HG03175 (cell line): Measurements from ENCODE around the gene GGT5.

Experiments used
- ATAC-seq: cut with Tn5 transposase; IDR thresholded peaks from one replicate; pipeline ENCODE4 v1.9.1; 2021; ENCODE audit warnings: mild to moderate bottlenecking, moderate library complexity; ENCODE audit not compliant: unreplicated experiment

GGT5 gene

GRCh38 chr22:24171822-24172221 is 73.1 kb downstream of the GGT5 start:
- no peak for ATAC-seq

- ATAC-seq: no peak
These were observed 74.2 kb downstream of the GGT5 start for GRCh38 chr22:24170632-24171031.

GRCh38 chr22:24170188-24170587 is 74.7 kb downstream of the GGT5 start:
- ATAC-seq: no peak
